ENCODE measurements around the gene WDR77.

Gene WDR77

DNA sequence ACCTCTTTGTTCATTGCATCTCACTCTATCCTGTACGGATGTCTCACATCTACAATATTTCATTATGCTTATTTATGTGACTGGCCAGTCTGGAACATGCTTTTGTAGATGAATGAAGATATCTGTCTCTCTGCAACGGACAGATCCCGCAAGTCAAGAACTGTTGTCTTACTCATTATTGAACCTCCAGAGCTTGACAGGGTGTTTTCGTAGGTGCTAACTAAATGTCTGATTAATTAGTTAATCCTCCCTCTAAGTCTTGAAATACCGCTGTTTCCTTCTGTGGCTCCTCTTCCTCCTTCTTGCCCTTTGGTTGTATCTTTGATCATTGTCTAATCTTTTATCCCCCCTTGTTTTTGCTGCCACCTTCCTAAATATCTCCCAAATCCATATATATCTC, 21.5 kb upstream of the WDR77 start:
- FAIRE-seq: no peak
- DNase-seq (ENCODE audit: insufficient read length, low spot score): no peak

DNA sequence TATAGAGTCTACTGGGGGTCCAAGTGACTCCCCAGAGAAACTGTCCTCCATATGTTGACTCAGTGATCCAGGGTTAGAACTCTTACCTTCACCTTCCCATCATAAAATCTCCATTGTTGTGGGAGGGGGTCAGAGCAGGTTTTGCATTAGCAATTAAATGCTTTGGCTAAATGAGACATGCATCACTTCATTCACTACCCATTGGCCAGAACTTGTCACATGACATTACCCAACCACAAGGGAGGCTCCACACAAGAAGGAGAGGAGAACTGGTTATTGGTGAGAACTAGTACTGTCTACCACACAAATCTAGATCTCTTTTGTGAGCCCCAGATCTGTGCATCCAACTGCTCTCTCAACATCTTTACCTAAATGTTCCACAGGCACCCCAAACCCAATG, 20.5 kb upstream of the WDR77 start:
- DNase-seq (ENCODE audit: insufficient read length, low spot score) (no peak), FAIRE-seq (no peak)

DNA sequence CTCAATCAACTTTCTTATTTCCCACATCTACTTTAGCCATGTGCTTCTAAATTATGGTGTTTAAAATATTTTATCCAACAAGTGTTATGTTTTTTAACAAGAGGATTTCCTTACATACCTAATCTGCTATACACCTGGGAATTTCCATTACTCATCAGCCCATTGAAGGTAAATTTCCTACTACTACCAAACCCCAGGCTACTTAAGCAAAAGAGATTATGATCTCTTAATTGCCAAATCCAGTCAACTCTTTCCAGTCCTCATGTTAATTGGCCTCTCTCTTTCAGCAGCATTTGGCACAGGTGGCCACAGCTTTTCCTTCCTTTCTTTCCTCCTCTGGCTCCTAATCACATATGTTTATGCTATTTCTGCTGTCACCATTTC, 19.7 kb upstream of the WDR77 start:
- DNase-seq (ENCODE audit: insufficient read length, low spot score): no peak
- FAIRE-seq: no peak

GRCh38 chr1:111467865-111468716, 19.0 kb upstream of the WDR77 start:
- DNase-seq (ENCODE audit: insufficient read length, low spot score) (no peak), FAIRE-seq (no peak)

- no peak for FAIRE-seq
- no peak for DNase-seq (ENCODE audit: insufficient read length, low spot score)
These were observed 17.4 kb upstream of the WDR77 start for GRCh38 chr1:111466480-111466879.

DNA sequence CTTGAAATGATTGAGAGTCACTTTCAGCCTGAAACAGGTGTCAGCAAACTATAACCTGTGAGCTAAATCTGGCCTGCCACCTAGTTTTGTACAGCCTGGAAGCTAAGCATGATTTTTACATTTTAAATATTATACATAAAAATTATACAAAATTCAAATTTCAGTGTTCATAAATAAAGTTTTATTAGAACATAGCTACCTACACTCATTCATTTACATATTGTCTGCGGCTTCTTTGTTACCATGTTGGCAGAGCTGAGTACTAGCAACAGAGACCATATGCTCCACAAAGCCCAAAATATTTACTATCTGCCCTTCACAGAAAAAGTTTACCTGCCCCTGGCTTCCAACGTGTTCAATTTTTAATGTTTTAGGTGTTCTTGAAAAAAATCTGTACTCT, 16.7 kb upstream of the WDR77 start:
- no peak for DNase-seq (ENCODE audit: insufficient read length, low spot score)
- no peak for FAIRE-seq

- DNase-seq (ENCODE audit: insufficient read length, low spot score) (no peak), FAIRE-seq (no peak)
These were observed 14.1 kb upstream of the WDR77 start for GRCh38 chr1:111463029-111463683.

DNA sequence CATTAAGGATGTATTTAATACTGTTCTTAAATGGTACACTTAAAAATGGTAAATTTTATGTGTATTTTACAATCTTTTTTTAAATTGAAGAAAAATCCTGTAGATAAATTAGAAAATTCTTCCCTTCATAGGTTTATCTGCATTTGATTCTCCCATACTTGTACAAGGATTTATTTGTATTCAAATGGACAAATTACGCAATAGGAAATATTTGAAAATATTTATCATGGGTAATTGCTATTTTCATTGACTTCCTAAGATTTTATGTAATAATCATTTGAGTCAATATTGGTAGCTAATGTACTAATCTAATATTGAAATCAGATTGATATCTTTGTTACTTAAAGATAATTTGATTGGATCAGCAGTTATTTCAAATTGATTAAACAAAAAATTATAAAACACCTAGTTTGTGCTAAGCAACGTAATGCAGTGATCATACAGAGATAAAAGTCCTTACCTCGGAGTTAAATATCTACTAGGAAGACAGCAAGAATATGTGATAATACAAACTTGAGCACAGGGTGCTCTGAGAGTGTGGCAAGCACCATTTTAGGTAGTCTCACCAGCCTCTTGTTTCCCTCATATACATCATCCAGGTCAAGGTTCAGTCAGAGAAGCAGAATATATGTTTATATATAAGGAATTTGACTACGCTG, 13.4 kb upstream of the WDR77 start:
- DNase-seq (ENCODE audit: insufficient read length, low spot score): no peak
- FAIRE-seq: no peak

GRCh38 chr1:111461765-111462164, 12.7 kb upstream of the WDR77 start:
- DNase-seq (ENCODE audit: insufficient read length, low spot score) (no peak), FAIRE-seq (no peak)

- DNase-seq (ENCODE audit: insufficient read length, low spot score) (no peak), FAIRE-seq (peak; percentile 14)
These were observed 6.6 kb upstream of the WDR77 start for GRCh38 chr1:111455642-111456031.

- FAIRE-seq: peak; percentile 63
These were observed 6.0 kb upstream of the WDR77 start for GRCh38 chr1:111454859-111455641.

GRCh38 chr1:111453706-111454105, 4.7 kb upstream of the WDR77 start:
- FAIRE-seq (no peak), DNase-seq (ENCODE audit: insufficient read length, low spot score) (no peak)

More at GRCh38 chr1:111454859-111455641, 6.0 kb upstream of the WDR77 start:
- DNase-seq (ENCODE audit: insufficient read length, low spot score): no peak

- no peak for DNase-seq (ENCODE audit: insufficient read length, low spot score)
- no peak for FAIRE-seq
These were observed 3.5 kb upstream of the WDR77 start for GRCh38 chr1:111452581-111452980.

GRCh38 chr1:111450185-111450584, 1.1 kb upstream of the WDR77 start:
- FAIRE-seq: no peak
- no peak for DNase-seq (ENCODE audit: insufficient read length, low spot score)

DNA sequence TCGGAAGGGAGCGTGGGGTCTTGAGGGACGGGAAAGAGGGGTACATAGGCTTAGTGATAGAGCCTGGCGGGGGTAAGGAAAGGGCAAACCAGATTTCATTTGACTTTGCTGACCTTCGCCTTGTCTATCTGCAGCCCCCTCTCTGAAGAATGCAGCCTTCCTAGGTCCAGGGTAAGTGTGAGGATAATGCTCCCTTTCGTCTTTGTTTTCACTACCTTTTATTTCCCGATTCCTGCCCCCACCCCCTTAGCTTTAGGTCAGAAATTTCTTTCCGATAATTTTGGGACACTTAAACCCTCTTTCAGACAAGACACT, 604 bp upstream of the WDR77 start:
- DNase-seq (ENCODE audit: insufficient read length, low spot score): no peak
- no peak for FAIRE-seq

DNA sequence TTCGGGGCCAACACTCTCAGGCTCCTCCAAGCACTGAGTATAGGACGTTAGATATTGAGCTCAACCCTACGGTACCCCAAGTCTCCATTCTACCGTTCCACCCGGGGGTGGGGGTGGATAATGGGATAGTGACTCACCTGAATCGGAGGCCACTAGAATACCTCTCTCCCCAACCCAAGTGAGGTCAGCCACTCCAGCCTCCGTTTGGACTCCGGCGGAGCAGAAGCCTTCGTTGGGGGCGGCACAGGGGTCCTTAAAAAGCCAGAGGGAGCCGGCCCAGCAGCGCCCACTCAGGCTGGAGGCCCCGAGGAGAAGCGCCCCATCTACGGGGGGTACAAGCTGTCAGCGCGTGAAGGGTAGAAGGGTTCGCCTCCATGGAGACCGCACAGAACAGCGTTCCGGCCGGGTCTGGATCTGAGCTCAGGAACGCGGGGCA, 556 bp downstream of the WDR77 start:
- FAIRE-seq (no peak), DNase-seq (ENCODE audit: insufficient read length, low spot score) (no peak)

DNA sequence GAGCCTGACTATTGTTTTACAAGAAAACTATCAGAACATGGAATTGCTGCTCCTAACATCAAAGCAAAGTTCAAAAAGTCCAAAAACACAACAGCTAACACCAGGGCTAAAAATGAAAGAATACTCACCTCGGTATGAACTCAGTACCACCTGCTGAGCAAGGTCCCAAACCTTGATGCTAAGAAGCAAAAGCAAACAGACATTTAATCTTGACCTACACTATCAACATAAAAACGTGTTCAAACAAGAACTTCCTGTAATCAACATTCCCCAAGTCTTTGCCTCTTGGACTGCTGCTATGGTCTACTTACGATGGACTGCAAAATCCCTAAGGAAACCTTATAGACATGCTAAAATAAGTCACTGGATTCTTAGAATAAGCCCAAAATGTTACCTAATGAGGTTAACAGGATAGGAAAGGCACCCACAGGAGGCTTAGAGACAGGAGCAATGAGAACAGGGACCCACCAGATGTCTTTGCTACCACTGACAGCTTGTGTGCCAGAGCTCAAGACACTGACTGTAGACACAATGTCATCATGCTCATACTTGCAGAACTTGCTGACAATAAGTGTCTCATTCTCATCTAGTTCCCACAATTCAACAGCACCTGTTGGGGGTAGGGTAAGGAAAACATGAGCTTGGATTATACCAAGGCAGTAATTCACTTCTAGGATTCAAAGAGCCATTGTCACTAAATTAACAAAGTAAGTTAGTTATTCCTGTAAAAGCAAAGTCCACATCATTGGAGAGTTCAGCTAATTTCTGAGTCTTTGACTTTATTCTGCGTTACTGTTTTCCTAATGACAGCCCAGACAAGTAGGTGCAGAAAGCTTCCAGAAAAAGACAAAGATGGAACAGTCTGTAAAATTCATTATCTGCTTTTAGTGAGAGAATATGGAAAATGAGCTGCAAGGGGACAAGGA, 1.8 kb downstream of the WDR77 start:
- DNase-seq (ENCODE audit: insufficient read length, low spot score): no peak
- FAIRE-seq: no peak

DNA sequence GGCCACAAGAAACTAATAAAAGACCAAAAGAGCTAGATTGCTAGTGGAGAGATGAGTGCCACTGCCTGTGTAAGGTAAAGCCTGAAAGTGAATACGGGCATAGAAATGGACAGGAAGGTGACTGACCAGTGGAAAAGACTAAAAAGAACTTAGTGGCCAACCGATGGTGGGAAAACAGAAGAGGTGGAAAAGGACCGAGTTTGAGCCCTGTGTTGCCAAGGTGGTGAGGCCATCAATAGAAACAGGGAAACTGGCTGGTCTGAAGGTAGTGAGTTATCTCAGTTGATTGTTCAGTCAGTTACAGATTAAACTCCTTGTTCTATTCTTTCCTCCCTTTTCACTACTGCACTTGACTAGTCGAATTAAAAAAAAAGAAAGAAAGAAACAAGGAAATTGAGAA, 2.5 kb downstream of the WDR77 start:
- DNase-seq (ENCODE audit: insufficient read length, low spot score) (no peak), FAIRE-seq (no peak)

DNA sequence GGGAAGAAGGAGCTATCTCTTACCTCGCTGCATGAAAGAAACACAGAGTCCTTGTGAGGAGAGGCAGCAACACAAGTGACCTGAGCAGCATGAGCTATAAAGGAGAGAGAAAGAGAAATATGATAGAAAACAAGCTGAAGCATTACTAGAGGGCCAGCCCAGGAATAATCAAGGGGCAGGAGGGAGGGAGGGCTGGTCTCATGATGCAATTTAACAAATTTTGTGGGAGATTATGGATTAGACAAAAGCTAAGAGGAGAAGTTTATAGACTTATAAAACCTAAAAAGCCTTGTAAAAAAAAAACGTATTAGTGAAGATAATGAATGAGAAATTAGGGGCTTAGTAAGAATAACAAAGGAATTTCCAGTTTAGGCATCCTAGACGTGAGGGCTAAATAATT, 5.0 kb downstream of the WDR77 start:
- FAIRE-seq (no peak), DNase-seq (ENCODE audit: insufficient read length, low spot score) (no peak)

DNA sequence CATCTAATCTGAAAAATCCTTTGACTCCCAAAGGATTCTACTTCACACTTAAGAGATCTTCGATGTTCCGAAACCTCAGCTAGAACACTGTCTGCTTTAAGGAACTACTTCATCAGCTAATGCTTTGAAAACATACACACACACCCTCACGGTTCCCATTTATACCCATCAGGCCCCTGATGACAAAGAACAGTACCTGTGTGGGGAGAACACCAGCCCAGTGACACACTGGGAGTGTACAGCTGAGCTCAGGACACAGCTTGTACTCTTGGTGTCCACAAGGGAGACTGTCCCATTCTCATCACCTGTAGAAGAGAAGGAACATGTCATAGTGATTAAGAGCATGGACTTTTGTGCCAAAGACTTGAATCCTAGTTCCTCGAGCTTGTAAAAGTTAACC, 6.6 kb downstream of the WDR77 start:
- no peak for FAIRE-seq
- DNase-seq (ENCODE audit: insufficient read length, low spot score): no peak

Data from GM19239 (cell line).